ENCODE data around the gene ZNF148. TPM values are rescaled to one million over a fixed set of nuclear protein-coding genes. Genes with fewer than 3 reads are reported as not detected.

The ZNF148 gene
- total and polyA plus RNA-seq, 2 of the 4 experiments (the other 2 are of a cell fraction), result 9.4 to 65.2 TPM

DNA sequence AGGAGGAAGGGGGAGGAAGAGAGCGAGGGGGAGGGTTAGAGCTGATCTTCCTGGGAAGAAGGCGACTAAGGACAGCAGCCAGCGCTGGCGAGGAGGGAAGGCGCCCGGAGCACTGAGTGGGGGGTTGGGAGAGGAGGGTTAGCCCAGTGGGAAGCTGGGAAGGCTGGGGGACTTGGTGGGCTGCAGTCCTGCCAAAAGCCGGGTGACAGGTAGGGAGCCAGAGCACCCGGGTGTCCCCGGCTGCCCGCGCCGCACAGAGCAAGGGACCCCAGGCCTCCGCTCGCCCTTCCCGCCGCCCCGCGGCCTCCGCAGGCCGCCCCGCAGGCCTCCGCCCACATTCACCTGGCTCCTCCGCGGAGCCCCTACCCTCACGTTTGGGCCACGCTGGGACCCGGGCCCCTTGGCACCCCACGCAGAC, 163.0 kb downstream of the ZNF148 start:
- H2AFZ ChIP-seq (replicated peaks; ENCODE audit: low read length, poor library complexity), result peak overlapping the region; percentile 84
- H3K4me3 ChIP-seq (ENCODE audit: insufficient read depth, low read depth, low read length), result peak overlapping the region; percentile 13
- no peak overlapping the region for H2BK20ac ChIP-seq (ENCODE audit: low read depth, low read length)
- ChIA-PET CTCF (no interaction called here), POLR2A (ENCODE audit: unreplicated experiment) (no interaction called here)
- no peak overlapping the region for H4K5ac ChIP-seq (ENCODE audit: low read depth, low read length)
- no peaks in the 10 kb centered on the region; the same call in 1 of the 2 replicates for H3K9me1 ChIP-seq (ENCODE audit: insufficient read depth, low read length)
- no TSS peak for BruUV-seq (replicated peaks)
- H3K23ac ChIP-seq (ENCODE audit: low read depth, low read length), result no peak overlapping the region
- no peaks in the 10 kb centered on the region for H3K79me1 ChIP-seq (ENCODE audit: low read depth in 1 of 2, low read length in 2 of 2)
- peak overlapping the region; percentile 54; the same call in 1 of the 2 replicates for H2AK5ac ChIP-seq (ENCODE audit: low read depth, low read length)
- no peak overlapping the region for H4K8ac ChIP-seq (ENCODE audit: low read depth in 2 of 2, low read length in 2 of 2)
- no peak overlapping the region for H2BK120ac ChIP-seq (ENCODE audit: low read depth, low read length)
- peaks cover 3% of the 10 kb centered on the region; the same call in 1 of the 2 replicates for H3K4me1 ChIP-seq (ENCODE audit: control insufficient read depth, insufficient read depth, low read length)
- in situ Hi-C loops (cut with MboI; ENCODE audit: low sequenced_read_pairs) (no loop called here), dilution Hi-C loops (cut with HindIII; ENCODE audit: low sequenced_read_pairs, unreplicated experiment) (no loop called here), intact Hi-C loops (cut with micrococcal nuclease) (loop anchor here (10.0 kb wide), 1 partner anchor 373 kb away; no protein-coding TSS in a partner anchor)
- no peak overlapping the region for H3K4ac ChIP-seq (ENCODE audit: low read depth, low read length)
- TF ChIP-seq RAD21 (IDR thresholded peaks at IDR 0.05; ENCODE audit: low read length) (no peak), MXI1 (IDR thresholded peaks at IDR 0.05; ENCODE audit: borderline replicate concordance, low read depth, low read length) (no peak), CEBPB (IDR thresholded peaks at IDR 0.05; ENCODE audit: low read depth, low read length) (no peak), RFX5 (IDR thresholded peaks at IDR 0.05; ENCODE audit: low read depth, low read length) (no peak)
- no peak overlapping the region for H3K56ac ChIP-seq (ENCODE audit: extremely low read depth, insufficient read depth, low read length)
- peak overlapping the region; percentile 58; the same call in 1 of the 2 replicates for H3K4me2 ChIP-seq (ENCODE audit: low read depth, low read length)
- no peaks in the 10 kb centered on the region for H3K9me3 ChIP-seq (ENCODE audit: control insufficient read depth, insufficient read depth, low read length)
- no peak overlapping the region for H3K9ac ChIP-seq (ENCODE audit: low read depth, low read length)
- H2BK5ac ChIP-seq (ENCODE audit: low read depth, low read length, poor library complexity, severe bottlenecking), result no peak overlapping the region
- H3K36me3 ChIP-seq (ENCODE audit: control insufficient read depth, insufficient read depth, low read length), result no peaks in the 10 kb centered on the region
- no peak overlapping the region for H4K91ac ChIP-seq (ENCODE audit: insufficient read depth, low read depth, low read length)
- H4K20me1 ChIP-seq (ENCODE audit: insufficient read depth, low read length), result no peaks in the 10 kb centered on the region
- H2BK15ac ChIP-seq (ENCODE audit: low read depth, low read length), result no peak overlapping the region
- H3K27me3 ChIP-seq (ENCODE audit: control insufficient read depth, insufficient read depth, low read length), result peaks cover 26% of the 10 kb centered on the region
- 12% methylated on average over 13 of the region's 28 CpGs; no CpG with 5 or more reads in 1 of the 2 experiments for WGBS, 2 experiments (ENCODE audit: extremely low coverage in 2 of 2, insufficient read length in 1 of 2)
- no peak for DNase-seq
- H3K18ac ChIP-seq (ENCODE audit: low read depth, low read length), result no peak overlapping the region; the same call in 1 of the 2 replicates
- H3K14ac ChIP-seq (replicated peaks; ENCODE audit: low read depth, low read length), result no peak overlapping the region
- peak; percentile 15; the same call in 1 of the 2 replicates for ATAC-seq (ENCODE audit: low read depth)
- no peak overlapping the region for H2AK9ac ChIP-seq (replicated peaks; ENCODE audit: low read depth, low read length, poor library complexity)
- no peak overlapping the region for H3K27ac ChIP-seq (ENCODE audit: insufficient read depth, low read length)

All from IMR-90 (cell line).